Sigmoid colon (tissue), 7 donors: ENCODE results near the gene PIP5K1C. TPM values are rescaled to one million over a fixed set of nuclear protein-coding genes. Genes with fewer than 3 reads are reported as not detected.
A peak's percentile ranks its signal among the peaks of the same experiment; 100 is the strongest.

Source experiments
- DNase-seq: peaks from one replicate; pipeline ENCODE4 v3.0.0-alpha.2; 2019
- H3K27ac ChIP-seq, 4 donors: fragments of 200-600 bp; sonication (generic); one replicate each; pipeline ENCODE4 v1.5.1; 2016 to 2019; ENCODE audit warnings: mild to moderate bottlenecking in 1 of 4
- H3K27me3 ChIP-seq, 3 donors: fragments of 200-600 bp; sonication (generic); one replicate each; pipeline ENCODE4 v1.5.1; 2019; ENCODE audit warnings: mild to moderate bottlenecking in 1 of 3
- H3K36me3 ChIP-seq, 4 donors: fragments of 200-600 bp; sonication (generic); one replicate each; pipeline ENCODE4 v1.5.1; 2016 to 2019
- H3K4me1 ChIP-seq, 4 donors: fragments of 200-600 bp; sonication (generic); one replicate each; pipeline ENCODE4 v1.5.1; 2017 to 2019
- H3K4me3 ChIP-seq, 4 donors: fragments of 200-600 bp; sonication (generic); one replicate each; pipeline ENCODE4 v1.5.1; 2017 to 2019; ENCODE audit warnings: mild to moderate bottlenecking in 2 of 4, moderate library complexity in 1 of 4
- H3K9me3 ChIP-seq, 4 donors: fragments of 200-600 bp in 3 of 4; sonication (generic) in 3 of 4; one replicate each; pipeline versions ENCODE4 v1.5.1 to v1.6.1; 2013 to 2019
- CTCF ChIP-seq, 4 experiments: fragments of 450-650 bp in 3 of 4; fragments of 200-600 bp in 1 of 4; IDR thresholded peaks; one replicate each; pipeline ENCODE4 v1.5.1; 2016 to 2019; ENCODE audit warnings: antibody characterized with exemption in 4 of 4, mild to moderate bottlenecking in 3 of 4, moderate library complexity in 2 of 4
- EP300 ChIP-seq, 4 donors: sonication (generic); formaldehyde crosslinking; IDR thresholded peaks; one replicate each; pipeline ENCODE4 v1.6.1; 2017; ENCODE audit warnings: antibody characterized with exemption in 4 of 4
- POLR2A ChIP-seq, 2 donors: fragments of 450-650 bp; IDR thresholded peaks; one replicate each; pipeline ENCODE4 v1.6.1; 2016; ENCODE audit warnings: antibody characterized with exemption in 2 of 2, mild to moderate bottlenecking in 2 of 2, moderate library complexity in 2 of 2
- POLR2AphosphoS5 ChIP-seq, 4 donors: sonication (generic); formaldehyde crosslinking; IDR thresholded peaks; one replicate each; pipeline ENCODE4 v1.6.1; 2017; ENCODE audit warnings: antibody characterized with exemption in 4 of 4
- WGBS, 2 donors: extraction: QIAGEN DNeasy Blood & Tissue Kit; methylation state at CpG; one replicate each; pipeline ENCODE4 v1.1.7; 2013; 5-methylcytosine and 5-hydroxymethylcytosine counted together
- intact Hi-C: fragments of 100-400 bp; cut with DNase I; formaldehyde crosslinking; loops from one replicate; pipeline ENCODE4 v1.15.1; 2023
- polyA plus RNA-seq, 3 donors: library from polyadenylated mRNA; stranded (reverse); fragments of 200-250 nt; gene quantifications; one replicate each; pipeline ENCODE4 v1.2.3, GENCODE V29; 2013
- total RNA-seq, 4 donors: library from RNA; depleted of rRNA; stranded (reverse); fragments of >200 nt; gene quantifications; one replicate each; pipeline ENCODE4 v1.1.0, GENCODE V29; 2016
- donor health status: healthy with polysubstance abuse.
- donor health status: Bipolar disorder and iron deficiency.
- donor health status: healthy.

PIP5K1C gene
- total and polyA plus RNA-seq, 7 donors, result 7.8 to 68.7 (median 27.8) TPM

- no peak for TF ChIP-seq POLR2A (IDR thresholded peaks at IDR 0.05)
- TF ChIP-seq CTCF (IDR thresholded peaks at IDR 0.05), result no peak
- TF ChIP-seq POLR2AphosphoS5 (IDR thresholded peaks at IDR 0.05), result peak in 2 of 4 donors; percentile 3 to 7
- TF ChIP-seq EP300 (IDR thresholded peaks at IDR 0.05), result no peak
- intact Hi-C loops, result no loop called here
- H3K9me3 ChIP-seq, result no peaks in the 10 kb centered on the region
- peaks cover 0 to 90% (median 85%) of the 10 kb centered on the region in 4 donors for H3K4me1 ChIP-seq
- DNase-seq, result no peak
- peaks cover 0 to 8% (median under 1%) of the 10 kb centered on the region in 4 donors for H3K36me3 ChIP-seq
- peak overlapping the region; percentile 99 to 100 (median 100) for H3K27ac ChIP-seq
- WGBS, 2 donors, result 45 to 79% methylated on average over 40 of the region's 40 CpGs
- H3K4me3 ChIP-seq, result peak overlapping the region; percentile 6 to 51 (median 48)
- no peaks in the 10 kb centered on the region for H3K27me3 ChIP-seq
Observed at GRCh38 chr19:3671680-3672574, 28.3 kb downstream of the PIP5K1C start.

- H3K36me3 ChIP-seq, result peaks cover 0 to 17% (median 2%) of the 10 kb centered on the region in 4 donors
- intact Hi-C loops, result no loop called here
- no peaks in the 10 kb centered on the region for H3K27me3 ChIP-seq
- peak overlapping the region; percentile 99 to 100 (median 100) for H3K27ac ChIP-seq
- peak overlapping the region; percentile 27 to 51 (median 48) for H3K4me3 ChIP-seq
- TF ChIP-seq CTCF (IDR thresholded peaks at IDR 0.05) (no peak), POLR2A (IDR thresholded peaks at IDR 0.05) (peak; percentile 15 to 36), EP300 (IDR thresholded peaks at IDR 0.05) (peak in 3 of 4 donors; percentile 51 to 76 (median 66)), POLR2AphosphoS5 (IDR thresholded peaks at IDR 0.05) (peak; percentile 68 to 86 (median 74))
- peaks cover 0 to 95% (median 89%) of the 10 kb centered on the region in 4 donors for H3K4me1 ChIP-seq
- DNase-seq, result peak; percentile 93
- no peaks in the 10 kb centered on the region for H3K9me3 ChIP-seq
- 39 to 71% methylated on average over 45 of the region's 45 CpGs for WGBS, 2 donors
Observed at GRCh38 chr19:3670796-3671679, 29.2 kb downstream of the PIP5K1C start.

GRCh38 chr19:3669947-3670795 is 30.1 kb downstream of the PIP5K1C start:
- intact Hi-C loops, result loop anchor here (5.0 kb wide), 1 partner anchor 92 kb away; the partner anchor contains the start of genes APBA3 and MRPL54

More at GRCh38 chr19:3669947-3670795, 30.1 kb downstream of the PIP5K1C start:
- Histone ChIP-seq H3K9me3 (no peaks in the 10 kb centered on the region), H3K4me1 (peaks cover 0 to 93% (median 86%) of the 10 kb centered on the region in 4 donors), H3K4me3 (peak overlapping the region; percentile 27 to 51 (median 48)), H3K27me3 (no peaks in the 10 kb centered on the region), H3K27ac (peak overlapping the region; percentile 99 to 100 (median 100)), H3K36me3 (peaks cover 0 to 22% (median 4%) of the 10 kb centered on the region in 4 donors)
- WGBS, 2 donors, result 74 to 81% methylated on average over 33 of the region's 33 CpGs
- peak; percentile 98 for DNase-seq
- TF ChIP-seq POLR2AphosphoS5 (IDR thresholded peaks at IDR 0.05), result peak; percentile 97 to 99 (median 98)
- peak in 3 of 4 donors; percentile 89 to 94 (median 89) for TF ChIP-seq EP300 (IDR thresholded peaks at IDR 0.05)
- peak; percentile 90 to 94 for TF ChIP-seq POLR2A (IDR thresholded peaks at IDR 0.05)
- no peak for TF ChIP-seq CTCF (IDR thresholded peaks at IDR 0.05)
